OCI-LY3 (cell line): ENCODE measurements around the gene CROCC.

ENCODE experiments used
- H2AFZ ChIP-seq: fragments of 200-600, 300-600 bp; shearing (Covaris generic); 2 replicates; pipeline ENCODE4 v1.6.0; 2014; ENCODE audit warnings: antibody characterized with exemption, low read depth, low read length
- H3K27ac ChIP-seq: fragments of 200-600, 300-600 bp; sonication (generic); 2 replicates; pipeline ENCODE4 v1.5.1; 2014; ENCODE audit warnings: mild to moderate bottlenecking, low read length, moderate library complexity, mixed read lengths
- H3K27me3 ChIP-seq: fragments of 200-600, 300-600 bp; sonication (generic); 2 replicates; pipeline ENCODE4 v1.6.1; 2014; ENCODE audit warnings: low read depth, low read length, mixed read lengths
- H3K36me3 ChIP-seq: fragments of 200-600, 300-600 bp; sonication (generic); replicated peaks from 2 replicates; pipeline ENCODE3; 2014; ENCODE audit warnings: low read depth, low read length, mixed read lengths
- H3K4me1 ChIP-seq: fragments of 300-600, 200-600 bp; sonication (generic); 2 replicates; pipeline ENCODE4 v1.6.1; 2014; ENCODE audit warnings: low read length, mixed read lengths
- H3K4me2 ChIP-seq: fragments of 200-600, 300-600 bp; sonication (generic); 2 replicates; pipeline ENCODE4 v1.6.1; 2014; ENCODE audit warnings: low read length, mixed read lengths
- H3K4me3 ChIP-seq: fragments of 300-600, 200-600 bp; sonication (generic); 2 replicates; pipeline ENCODE4 v1.5.1; 2014; ENCODE audit warnings: antibody characterized with exemption, mild to moderate bottlenecking, low read length, moderate library complexity
- H3K79me2 ChIP-seq: fragments of 300-600, 200-600 bp; shearing (Covaris generic); 2 replicates; pipeline ENCODE4 v1.6.1; 2014; ENCODE audit warnings: mild to moderate bottlenecking, low read length, mixed read lengths
- H3K9ac ChIP-seq: fragments of 300-600, 200-600 bp; shearing (Covaris generic); 2 replicates; pipeline ENCODE4 v1.6.0; 2014; ENCODE audit warnings: mild to moderate bottlenecking, low read length, moderate library complexity
- H3K9me3 ChIP-seq: fragments of 200-600, 300-600 bp; shearing (Covaris generic); 2 replicates; pipeline ENCODE4 v1.6.1; 2014; ENCODE audit warnings: low read length, mixed read lengths; ENCODE audit not compliant: insufficient read depth
- H4K20me1 ChIP-seq: fragments of 200-600, 300-600 bp; sonication (generic); 2 replicates; pipeline ENCODE4 v1.6.1; 2016; ENCODE audit warnings: low read length, mixed read lengths; ENCODE audit not compliant: insufficient read depth
- CTCF ChIP-seq: fragments of 200-600, 300-600 bp; sonication (generic); IDR thresholded peaks from 2 replicates; pipeline ENCODE4 v1.5.1; 2014; ENCODE audit warnings: antibody characterized with exemption, low read length, low read depth
- EZH2phosphoT487 ChIP-seq: fragments of 200-600 bp; shearing (Covaris generic); IDR thresholded peaks from 2 replicates; pipeline ENCODE4 v1.6.1; 2018; ENCODE audit warnings: antibody characterized with exemption, mixed run types, low read depth

The CROCC gene

GRCh38 chr1:17020502-17020901, 98.8 kb downstream of the CROCC start:
- peaks cover 47% of the 10 kb centered on the region for H3K4me1 ChIP-seq
- H3K9ac ChIP-seq = no peak overlapping the region
- peaks cover 29% of the 10 kb centered on the region for H3K36me3 ChIP-seq
- H3K4me3 ChIP-seq = no peak overlapping the region
- TF ChIP-seq CTCF = no peak
- TF ChIP-seq EZH2phosphoT487 = no peak
- H3K27ac ChIP-seq = no peak overlapping the region
- no peak overlapping the region for H2AFZ ChIP-seq
- H3K4me2 ChIP-seq = no peak overlapping the region
- H4K20me1 ChIP-seq = 0 out of 2 replicates have a peak, but pooled peaks cover 6% of the 10 kb centered on the region
- no peaks in the 10 kb centered on the region for H3K79me2 ChIP-seq
- no peaks in the 10 kb centered on the region for H3K27me3 ChIP-seq
- no peaks in the 10 kb centered on the region for H3K9me3 ChIP-seq

- TF ChIP-seq EZH2phosphoT487 = no peak
- no peak for TF ChIP-seq CTCF
- Histone ChIP-seq H3K36me3 (peaks cover 29% of the 10 kb centered on the region), H3K9me3 (no peaks in the 10 kb centered on the region), H3K79me2 (no peaks in the 10 kb centered on the region), H3K27me3 (no peaks in the 10 kb centered on the region), H2AFZ (no peak overlapping the region), H3K4me3 (no peak overlapping the region), H4K20me1 (0 out of 2 replicates have a peak, but pooled peaks cover 6% of the 10 kb centered on the region), H3K27ac (no peak overlapping the region), H3K4me1 (peaks cover 47% of the 10 kb centered on the region), H3K9ac (no peak overlapping the region), H3K4me2 (no peak overlapping the region)
These were observed 100.2 kb downstream of the CROCC start for GRCh38 chr1:17021896-17022295.
